Glomerular visceral epithelial cell (primary cell): ENCODE measurements around the gene FCAR.
A peak's percentile ranks its signal among the peaks of the same experiment; 100 is the strongest.
"Not testable (repeated sequence)": the region's sequence is repeated elsewhere in the genome, so short reads cannot be mapped to it uniquely, and the experiment has no call there.

Experiments used
- DNase-seq: peaks from one replicate; pipeline ENCODE4 v3.0.0-alpha.2; 2016; ENCODE audit errors: extremely low spot score

Gene FCAR

DNA sequence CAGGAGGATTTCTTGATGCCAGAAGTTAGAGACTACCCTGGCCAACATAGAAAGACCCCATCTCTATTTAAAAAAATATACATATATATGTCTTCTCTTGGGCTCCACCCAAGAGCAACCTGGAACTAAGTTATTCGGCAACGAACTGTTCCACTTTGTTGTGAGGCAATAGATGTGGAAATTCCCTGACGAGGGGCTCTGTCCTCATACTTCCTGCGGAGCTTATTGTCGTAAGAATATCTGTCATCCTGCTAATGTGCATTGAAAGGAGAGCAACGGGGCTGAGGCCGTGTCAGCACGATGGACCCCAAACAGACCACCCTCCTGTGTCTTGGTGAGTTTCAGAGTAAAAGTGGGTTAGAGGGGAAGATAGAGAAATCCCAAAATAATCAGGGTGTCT, at the start of gene FCAR:
Gene FCAR (plus strand): TSS at position 246 of the 400 bp plus-strand sequence. CDS start 55 bp downstream, at position 301.
- no peak for DNase-seq

DNA sequence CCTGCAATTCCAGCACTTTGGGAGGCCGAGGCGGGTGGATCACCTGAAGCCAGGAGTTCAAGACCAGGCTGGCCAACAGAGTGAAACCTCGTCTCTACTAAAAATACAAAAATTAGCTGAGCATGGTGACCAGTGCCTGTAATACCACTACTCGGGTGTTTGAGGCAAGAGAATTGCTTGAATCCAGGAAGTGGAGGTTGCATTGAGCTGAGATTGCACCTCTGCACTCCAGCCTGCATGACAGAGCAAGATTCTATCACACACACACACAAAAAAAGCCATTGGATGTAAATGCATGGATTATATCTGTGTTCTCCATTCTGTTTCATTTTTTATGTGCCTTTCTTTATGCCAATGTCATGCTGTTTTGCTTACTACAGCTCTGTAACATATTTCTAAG, 49.6 kb upstream of the FCAR start:
- not testable (repeated sequence) for DNase-seq

- not testable (repeated sequence) for DNase-seq
Observed at GRCh38 chr19:54825326-54825725, 48.7 kb upstream of the FCAR start.

DNA sequence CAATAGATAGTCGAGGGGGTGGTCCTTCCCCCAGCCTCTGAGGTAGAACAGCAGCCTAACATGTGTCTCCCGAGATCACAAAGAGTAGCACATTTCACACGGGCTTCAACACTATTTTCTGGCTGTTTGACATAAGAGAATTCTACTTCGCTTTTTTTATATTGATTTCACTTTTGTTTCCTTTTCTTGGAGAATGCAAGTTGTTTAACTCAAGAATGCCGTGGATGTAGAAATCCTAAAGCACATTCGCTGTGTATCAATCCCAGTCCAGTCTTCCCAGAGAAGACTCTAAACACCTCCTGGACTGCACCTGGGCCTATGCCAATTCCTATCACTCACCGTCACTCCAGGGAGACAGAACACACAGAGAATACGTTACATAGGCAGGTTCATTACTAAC, 46.0 kb upstream of the FCAR start:
- not testable (repeated sequence) for DNase-seq

DNA sequence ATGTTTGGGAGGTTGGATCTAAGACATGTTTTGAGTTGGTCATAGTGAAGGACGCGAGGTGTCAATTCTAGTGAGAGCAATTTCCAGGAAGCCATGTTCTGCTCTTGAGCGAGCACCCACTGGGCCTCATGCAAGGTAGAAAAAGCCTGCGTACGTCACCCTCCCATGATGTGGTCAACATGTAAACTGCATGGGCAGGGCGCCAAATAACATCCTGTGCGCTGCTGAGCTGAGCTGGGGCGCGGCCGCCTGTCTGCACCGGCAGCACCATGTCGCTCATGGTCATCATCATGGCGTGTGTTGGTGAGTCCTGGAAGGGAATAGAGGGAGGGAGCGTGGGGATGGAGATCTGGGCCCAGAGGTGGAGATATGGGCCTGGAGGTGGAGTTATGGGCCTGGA, 41.5 kb upstream of the FCAR start, which contains the start of gene KIR2DS4:
Gene KIR2DS4 (plus strand): TSS at position 181 of the 400 bp plus-strand sequence.
- DNase-seq: not testable (repeated sequence)

DNA sequence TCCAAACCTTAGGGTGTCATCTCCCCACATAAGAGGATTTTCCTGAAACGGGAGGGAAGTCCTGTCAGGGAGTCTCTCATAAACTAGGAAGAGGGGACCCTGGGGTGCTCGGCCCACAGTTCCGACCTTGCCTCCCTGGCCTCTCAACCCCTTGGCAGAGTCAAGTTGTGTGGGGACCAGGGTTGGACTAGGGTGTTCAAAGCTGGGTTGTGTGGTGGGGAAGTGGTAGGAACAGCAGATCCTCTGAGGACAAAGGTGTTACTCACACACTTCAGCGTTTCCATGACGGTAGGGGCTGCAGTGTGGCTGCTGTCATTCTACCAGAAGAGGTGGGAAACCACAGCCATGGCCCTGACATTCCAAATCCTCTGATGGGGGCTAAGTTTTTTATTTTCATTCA, 38.9 kb upstream of the FCAR start:
- DNase-seq: not testable (repeated sequence)

GRCh38 chr19:54837522-54837921, 36.5 kb upstream of the FCAR start:
- not testable (repeated sequence) for DNase-seq

- DNase-seq: not testable (repeated sequence)
Observed at GRCh38 chr19:54843171-54843570, 30.9 kb upstream of the FCAR start.

DNA sequence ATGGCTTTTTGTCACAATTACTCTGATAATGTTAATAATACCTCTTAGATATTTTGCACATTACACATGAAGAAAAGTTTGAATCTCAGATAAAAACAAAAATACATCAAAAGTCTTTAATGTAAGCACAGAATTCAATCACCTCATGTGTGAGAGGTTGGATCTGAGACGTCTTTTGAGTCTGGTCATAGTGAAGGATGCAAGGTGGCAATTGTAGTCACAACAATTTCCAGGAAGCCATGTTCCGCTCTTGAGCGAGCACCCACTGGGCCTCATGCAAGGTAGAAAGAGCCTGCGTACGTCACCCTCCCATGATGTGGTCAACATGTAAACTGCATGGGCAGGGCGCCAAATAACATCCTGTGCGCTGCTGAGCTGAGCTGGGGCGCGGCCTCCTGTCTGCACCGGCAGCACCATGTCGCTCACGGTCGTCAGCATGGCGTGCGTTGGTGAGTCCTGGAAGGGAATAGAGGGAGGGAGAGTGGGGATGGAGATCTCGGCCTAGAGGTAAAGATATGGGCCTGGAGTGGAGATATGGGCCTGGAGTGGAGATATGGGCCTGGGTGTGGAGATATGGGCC, 23.9 kb upstream of the FCAR start, which contains the start of gene KIR3DL2:
Gene KIR3DL2 (plus strand): TSS at position 383 of the 580 bp plus-strand sequence. CDS start 33 bp downstream, at position 416.
- DNase-seq: not testable (repeated sequence)

DNA sequence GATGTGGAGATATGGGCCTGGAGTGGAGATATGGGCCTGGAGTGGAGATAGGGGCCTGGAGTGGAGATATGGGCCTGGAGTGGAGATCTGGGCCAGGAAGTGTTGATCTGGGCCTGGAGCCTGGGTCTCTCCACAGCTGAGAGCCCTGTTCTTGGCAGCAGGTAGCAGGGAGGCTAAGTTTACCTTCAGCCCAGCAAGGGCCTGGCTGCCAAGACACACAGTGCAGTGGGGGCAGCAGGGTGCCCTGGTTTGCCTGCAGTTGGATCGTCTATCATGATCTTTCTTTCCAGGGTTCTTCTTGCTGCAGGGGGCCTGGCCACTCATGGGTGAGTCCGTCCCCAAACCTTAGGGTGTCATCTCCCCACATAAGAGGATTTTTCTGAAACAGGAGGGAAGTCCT, 23.1 kb upstream of the FCAR start:
- no peak for DNase-seq

DNA sequence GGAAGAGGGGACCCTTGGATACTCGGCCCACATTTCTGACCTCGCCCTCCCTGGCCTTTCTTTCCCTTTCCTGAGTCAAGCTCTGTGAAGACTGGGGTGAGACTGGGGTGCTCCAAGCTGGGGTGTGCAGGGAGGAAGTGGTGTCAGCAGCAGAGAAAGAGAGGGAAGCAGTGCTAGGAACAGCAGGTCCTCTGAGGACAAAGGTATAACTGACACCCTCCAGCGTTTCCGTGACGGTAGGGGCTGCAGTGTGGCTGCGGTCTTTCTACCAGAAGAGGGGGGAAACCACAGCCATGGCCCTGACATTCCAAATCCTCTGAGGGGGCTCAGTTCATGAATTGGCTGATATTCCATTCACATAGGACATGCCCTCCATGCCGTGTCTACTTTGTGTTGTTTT, 22.7 kb upstream of the FCAR start:
- DNase-seq: no peak

DNA sequence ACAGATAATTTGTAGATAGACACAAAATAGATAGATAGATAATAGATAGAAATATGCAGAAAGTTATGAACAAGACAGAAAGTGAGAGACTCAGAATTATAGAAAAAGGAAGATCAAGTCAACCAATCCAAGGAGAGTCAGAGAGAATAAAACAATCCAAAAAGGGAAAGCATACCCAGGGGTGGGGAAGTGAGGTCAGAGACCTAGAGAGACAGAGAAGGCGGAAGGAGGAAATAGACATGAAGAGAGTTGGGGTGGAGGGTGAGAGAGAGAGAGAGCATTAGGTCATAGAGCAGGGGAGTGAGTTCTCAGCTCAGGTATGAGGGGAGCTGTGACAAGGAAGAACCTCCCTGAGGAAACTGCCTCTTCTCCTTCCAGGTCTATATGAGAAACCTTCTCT, 18.8 kb upstream of the FCAR start:
- DNase-seq: not testable (repeated sequence)

DNA sequence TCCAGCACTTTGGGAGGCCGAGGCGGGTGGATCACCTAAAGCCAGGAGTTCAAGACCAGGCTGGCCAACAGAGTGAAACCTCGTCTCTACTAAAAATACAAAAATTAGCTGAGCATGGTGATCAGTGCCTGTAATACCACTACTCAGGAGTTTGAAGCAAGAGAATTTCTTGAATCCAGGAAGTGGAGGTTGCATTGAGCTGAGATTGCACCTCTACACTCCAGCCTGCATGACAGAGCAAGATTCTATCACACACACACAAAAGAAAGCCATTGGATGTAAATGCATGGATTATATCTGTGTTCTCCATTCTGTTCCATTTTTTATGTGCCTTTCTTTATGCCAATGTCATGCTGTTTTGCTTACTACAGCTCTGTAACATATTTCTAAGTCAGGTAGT, 15.6 kb upstream of the FCAR start:
- DNase-seq: not testable (repeated sequence)

DNA sequence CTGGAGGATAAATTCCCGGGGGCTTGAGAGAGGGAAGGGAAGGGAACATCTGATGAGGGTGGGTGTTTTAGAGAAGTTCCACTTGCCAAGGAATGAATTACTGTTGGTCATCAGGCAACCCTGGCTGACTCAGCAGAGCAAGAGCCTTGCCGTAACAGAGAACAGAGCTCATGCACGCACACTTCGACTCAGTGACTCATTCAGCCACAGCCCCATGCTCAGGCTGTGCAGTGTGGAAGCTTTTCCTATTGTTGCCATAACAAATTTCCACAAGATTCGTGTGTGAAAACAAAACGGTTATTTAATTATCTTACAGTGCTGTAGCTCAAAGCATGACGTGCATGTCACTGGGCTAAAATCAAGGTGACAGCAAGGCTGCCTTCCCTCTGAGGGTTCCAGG, 14.6 kb upstream of the FCAR start:
- DNase-seq: peak; percentile 4

- DNase-seq: not testable (repeated sequence)
Observed at GRCh38 chr19:54863459-54863858, 10.6 kb upstream of the FCAR start.

- no peak for DNase-seq
Observed at GRCh38 chr19:54871696-54872095, 2.3 kb upstream of the FCAR start.

GRCh38 chr19:54875506-54875905, 1.5 kb downstream of the FCAR start:
- DNase-seq: no peak

GRCh38 chr19:54877471-54877870, 3.4 kb downstream of the FCAR start:
- no peak for DNase-seq

- DNase-seq: no peak
Observed at GRCh38 chr19:54881884-54882283, 7.8 kb downstream of the FCAR start.

DNA sequence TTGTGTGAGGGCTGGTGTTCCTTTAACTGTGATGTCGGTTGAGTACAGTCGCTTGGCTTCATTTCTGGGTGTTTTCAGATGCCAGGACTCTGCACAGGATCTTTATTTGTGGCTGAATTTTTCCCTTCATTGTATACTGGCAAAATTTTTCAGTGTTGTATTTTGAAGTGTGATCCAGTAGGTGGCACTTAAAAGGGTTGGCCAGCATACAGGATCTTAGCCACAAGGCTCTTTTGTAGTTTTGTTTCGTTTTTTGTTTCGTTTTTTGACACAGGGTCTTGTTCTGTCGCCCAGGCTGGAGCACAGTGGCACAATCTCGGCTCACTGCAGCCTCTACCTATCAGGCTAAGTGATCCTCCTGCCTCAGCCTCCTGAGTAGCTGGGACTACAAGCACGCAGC, 8.7 kb downstream of the FCAR start:
- no peak for DNase-seq

- no peak for DNase-seq
Observed at GRCh38 chr19:54883228-54883627, 9.2 kb downstream of the FCAR start.

GRCh38 chr19:54888239-54888638, 14.2 kb downstream of the FCAR start:
- DNase-seq: no peak

DNA sequence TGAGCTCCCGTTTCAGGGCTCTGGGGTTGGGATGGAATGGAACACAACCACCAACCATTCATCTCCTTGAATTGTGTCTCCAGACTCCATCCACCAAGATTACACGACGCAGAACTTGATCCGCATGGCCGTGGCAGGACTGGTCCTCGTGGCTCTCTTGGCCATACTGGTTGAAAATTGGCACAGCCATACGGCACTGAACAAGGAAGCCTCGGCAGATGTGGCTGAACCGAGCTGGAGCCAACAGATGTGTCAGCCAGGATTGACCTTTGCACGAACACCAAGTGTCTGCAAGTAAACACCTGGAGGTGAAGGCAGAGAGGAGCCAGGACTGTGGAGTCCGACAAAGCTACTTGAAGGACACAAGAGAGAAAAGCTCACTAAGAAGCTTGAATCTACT, 15.5 kb downstream of the FCAR start:
- no peak for DNase-seq

DNA sequence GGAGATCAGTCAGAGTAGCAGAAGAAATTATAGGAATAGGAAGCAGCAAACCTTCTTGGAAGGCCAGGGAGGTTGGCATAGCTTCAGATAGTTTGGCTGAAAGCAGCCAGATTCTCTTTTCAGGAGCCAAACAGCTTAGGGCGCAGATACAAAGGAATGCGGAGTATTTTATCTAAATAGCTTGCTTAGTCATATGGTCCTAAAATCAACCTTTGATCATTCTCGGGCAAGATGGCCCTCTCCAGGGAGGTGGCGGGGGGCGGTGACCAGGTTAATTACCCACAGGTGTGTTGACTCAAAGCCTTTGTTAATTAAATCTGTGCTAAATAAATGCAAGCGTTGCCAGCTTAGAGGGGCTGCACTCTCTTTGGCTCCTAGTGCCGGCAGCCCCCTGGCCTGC, 19.4 kb downstream of the FCAR start:
- no peak for DNase-seq
